H1 (cell line): Measurements from ENCODE around the gene ELF4. TPM values are rescaled to one million over a fixed set of nuclear protein-coding genes. Genes with fewer than 3 reads are reported as not detected.

Source experiments
- CBX5 ChIP-seq: fragments of 300-800, 300-1000 bp; sonication (generic); IDR thresholded peaks from 2 replicates; pipeline ENCODE4 v1.7.1; 2016; ENCODE audit warnings: antibody characterized with exemption, low read length, low read depth
- CHD2 ChIP-seq: IDR thresholded peaks from 2 replicates; pipeline ENCODE4 v1.6.1; 2012; ENCODE audit warnings: low read length, improper control_type of control experiment
- GTF2F1 ChIP-seq: IDR thresholded peaks from 2 replicates; pipeline ENCODE4 v1.6.1; 2012; ENCODE audit warnings: low read depth, low read length, improper control_type of control experiment, borderline replicate concordance
- RAD21 ChIP-seq, 2 experiments: IDR thresholded peaks in 1 of 2; conservative IDR thresholded peaks in 1 of 2; 2 replicates each; pipeline ENCODE4 v1.6.1; 2011; ENCODE audit warnings: low read depth in 2 of 2, low read length in 2 of 2, improper control_type of control experiment in 1 of 2, inconsistent platforms in 1 of 2, mild to moderate bottlenecking in 1 of 2, moderate library complexity in 1 of 2
- polyA plus RNA-seq, 7 experiments: library from polyadenylated mRNA; depleted of rRNA in 3 of 7; stranded (reverse) in 5 of 7; unstranded in 2 of 7; fragments of >200 nt in 5 of 7; fragments of 200-250 nt in 2 of 7; gene quantifications; 1 replicate in 5 of 7; 2 replicates in 1 of 7; 4 replicates in 1 of 7; pipeline versions ENCODE4 v1.2.1 to v1.2.3, GENCODE V29; 2011 to 2013; ENCODE audit warnings: missing spikeins in 2 of 7, mixed read lengths in 2 of 7
- total RNA-seq: library from RNA; stranded (reverse); fragmentation: NEBNext Ultra II Directional; extraction: Animal tissue kit (Norgen Biotek cat#: 25700); gene quantifications from 2 replicates; pipeline ENCODE4 v1.2.1, GENCODE V29; 2021
- TF ChIP-seq, protein P1 (sequence below), 3 experiments: IDR thresholded peaks; 1 replicate in 2 of 3; 2 replicates in 1 of 3; pipeline versions ENCODE4 v1.5.1 to v1.6.1; 2011; ENCODE audit warnings: low read length in 3 of 3, mild to moderate bottlenecking in 3 of 3, inconsistent platforms in 2 of 3, low read depth in 1 of 3, moderate library complexity in 1 of 3; ENCODE audit not compliant: insufficient read depth in 1 of 3; ENCODE audit errors: control extremely low read depth in 1 of 3

ELF4 gene
- total and polyA plus RNA-seq, 2 of the 8 experiments (the other 6 are each of a cell fraction or from before 2014, with no cell fraction given): 1.8 to 2.0 TPM

DNA sequence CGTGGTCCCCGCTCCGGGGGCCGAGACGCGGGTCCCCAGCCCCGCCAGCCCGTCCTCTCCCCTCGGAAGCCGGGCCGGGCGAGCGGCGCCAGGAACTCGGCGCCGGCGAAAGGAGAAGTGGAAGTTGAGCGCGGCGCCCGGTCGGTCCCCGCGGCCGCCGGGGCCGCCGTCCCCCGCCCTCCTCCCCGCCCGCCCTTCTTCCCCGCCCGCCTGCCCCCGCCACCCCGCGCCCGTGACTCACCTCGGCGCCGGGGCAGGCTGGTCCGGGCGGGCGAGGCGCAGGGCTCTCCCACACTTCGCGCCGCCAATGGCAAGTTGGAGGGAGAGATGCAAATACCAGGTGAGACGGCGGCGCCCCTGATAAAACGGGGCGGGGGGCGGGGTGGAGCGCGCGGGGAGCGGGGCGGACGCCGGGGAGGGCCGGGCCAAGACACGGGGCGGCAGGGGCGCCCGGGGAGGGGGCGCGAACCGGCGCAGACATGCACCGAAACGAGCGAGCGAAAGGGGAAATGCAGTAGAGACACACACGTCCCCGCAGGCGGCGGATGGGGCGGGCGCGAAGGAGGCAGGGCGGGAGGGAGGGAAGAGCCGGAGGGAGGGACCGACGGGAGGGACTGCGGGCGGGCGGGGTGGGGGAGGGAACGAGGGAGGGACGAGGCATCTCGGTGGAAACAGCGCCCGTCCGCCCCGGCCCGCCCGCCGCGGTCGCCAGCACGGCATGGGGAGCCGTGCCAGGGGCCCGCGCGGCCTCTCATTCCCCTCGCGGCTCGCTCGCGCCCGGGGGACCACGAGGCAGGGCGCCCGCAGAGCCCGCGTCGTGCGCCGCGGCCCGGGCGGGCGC is at the start of gene ELF4 (continued):
- TF ChIP-seq RAD21 (IDR thresholded peaks at IDR 0.05 in 1 of 2, conservative IDR thresholded peaks at IDR 0.05 in 1 of 2; ENCODE audit: low read depth in 2 of 2, low read length in 2 of 2): no peak
- no peak for TF ChIP-seq CHD2
- no peak for TF ChIP-seq GTF2F1
- TF ChIP-seq CBX5: no peak
- TF ChIP-seq, protein P1, sequence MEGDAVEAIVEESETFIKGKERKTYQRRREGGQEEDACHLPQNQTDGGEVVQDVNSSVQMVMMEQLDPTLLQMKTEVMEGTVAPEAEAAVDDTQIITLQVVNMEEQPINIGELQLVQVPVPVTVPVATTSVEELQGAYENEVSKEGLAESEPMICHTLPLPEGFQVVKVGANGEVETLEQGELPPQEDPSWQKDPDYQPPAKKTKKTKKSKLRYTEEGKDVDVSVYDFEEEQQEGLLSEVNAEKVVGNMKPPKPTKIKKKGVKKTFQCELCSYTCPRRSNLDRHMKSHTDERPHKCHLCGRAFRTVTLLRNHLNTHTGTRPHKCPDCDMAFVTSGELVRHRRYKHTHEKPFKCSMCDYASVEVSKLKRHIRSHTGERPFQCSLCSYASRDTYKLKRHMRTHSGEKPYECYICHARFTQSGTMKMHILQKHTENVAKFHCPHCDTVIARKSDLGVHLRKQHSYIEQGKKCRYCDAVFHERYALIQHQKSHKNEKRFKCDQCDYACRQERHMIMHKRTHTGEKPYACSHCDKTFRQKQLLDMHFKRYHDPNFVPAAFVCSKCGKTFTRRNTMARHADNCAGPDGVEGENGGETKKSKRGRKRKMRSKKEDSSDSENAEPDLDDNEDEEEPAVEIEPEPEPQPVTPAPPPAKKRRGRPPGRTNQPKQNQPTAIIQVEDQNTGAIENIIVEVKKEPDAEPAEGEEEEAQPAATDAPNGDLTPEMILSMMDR (IDR thresholded peaks at IDR 0.05; ENCODE audit: control extremely low read depth in 1 of 3, insufficient read depth in 1 of 3, low read depth in 1 of 3, low read length in 3 of 3): no peak
